ENCODE data around the gene SLC35B2.

DNA sequence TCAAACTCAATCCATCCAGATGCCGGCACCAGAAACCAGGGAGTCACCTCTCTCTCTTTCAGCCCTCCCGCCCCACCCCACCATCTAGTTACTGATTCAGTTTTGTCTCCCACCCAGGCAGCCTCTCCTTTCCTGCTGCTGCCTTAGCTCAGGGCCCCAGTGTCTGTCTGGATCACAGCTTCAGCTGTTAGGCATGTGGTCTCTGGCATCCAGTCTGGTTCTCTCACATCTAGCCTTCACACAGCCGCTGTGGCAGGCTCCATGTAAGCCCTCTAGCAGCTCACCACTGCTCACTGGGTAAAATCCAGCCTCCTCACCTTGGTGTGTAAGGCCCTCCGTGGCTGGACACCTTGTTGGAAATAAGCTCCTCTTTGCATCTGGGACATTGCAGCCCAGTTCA, 34.5 kb upstream of the SLC35B2 start:
- no peak for TF ChIP-seq TAF1 (IDR thresholded peaks at IDR 0.05; ENCODE audit: low read depth)
- TF ChIP-seq NFIC (IDR thresholded peaks at IDR 0.05) = no peak
- no peak for TF ChIP-seq YY1 (IDR thresholded peaks at IDR 0.05; ENCODE audit: low read depth)
